NCI-H2196 (cell line): ENCODE results near the gene HSD17B7.
"Not testable (repeated sequence)": the region's sequence is repeated elsewhere in the genome, so short reads cannot be mapped to it uniquely, and the experiment has no call there.

Experiments used
- DNase-seq: peaks from one replicate; lab custom pipeline; 2025; ENCODE audit not compliant: unreplicated experiment; lab: John Stamatoyannopoulos, UW

HSD17B7 gene, protein sequence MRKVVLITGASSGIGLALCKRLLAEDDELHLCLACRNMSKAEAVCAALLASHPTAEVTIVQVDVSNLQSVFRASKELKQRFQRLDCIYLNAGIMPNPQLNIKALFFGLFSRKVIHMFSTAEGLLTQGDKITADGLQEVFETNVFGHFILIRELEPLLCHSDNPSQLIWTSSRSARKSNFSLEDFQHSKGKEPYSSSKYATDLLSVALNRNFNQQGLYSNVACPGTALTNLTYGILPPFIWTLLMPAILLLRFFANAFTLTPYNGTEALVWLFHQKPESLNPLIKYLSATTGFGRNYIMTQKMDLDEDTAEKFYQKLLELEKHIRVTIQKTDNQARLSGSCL

GRCh38 chr1:162790303-162790984, at the start of gene HSD17B7:
Gene HSD17B7, plus strand, starts transcription at chr1:162790702. Its CDS starts 99 bp downstream, at chr1:162790801.
- peak; percentile 75 for DNase-seq

DNA sequence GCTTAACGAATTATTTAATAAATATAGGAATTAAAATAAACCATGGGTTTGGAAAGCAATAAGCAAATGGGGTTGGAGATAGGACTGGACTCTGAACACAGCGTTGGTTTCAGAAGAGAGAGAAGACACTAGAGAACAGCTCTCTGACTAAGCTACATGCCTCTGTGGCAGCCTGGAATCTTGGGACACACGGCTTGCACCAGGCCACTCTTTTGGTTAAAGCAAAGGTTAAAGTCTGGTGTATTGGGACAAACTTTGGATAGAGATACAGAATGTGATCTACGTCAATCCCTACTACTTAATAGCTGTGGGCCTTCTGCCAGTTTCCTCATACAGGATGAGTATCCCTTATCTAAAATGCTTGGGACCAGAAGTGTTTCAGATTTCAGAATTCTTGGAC, 49.7 kb upstream of the HSD17B7 start:
- DNase-seq, result no peak

DNA sequence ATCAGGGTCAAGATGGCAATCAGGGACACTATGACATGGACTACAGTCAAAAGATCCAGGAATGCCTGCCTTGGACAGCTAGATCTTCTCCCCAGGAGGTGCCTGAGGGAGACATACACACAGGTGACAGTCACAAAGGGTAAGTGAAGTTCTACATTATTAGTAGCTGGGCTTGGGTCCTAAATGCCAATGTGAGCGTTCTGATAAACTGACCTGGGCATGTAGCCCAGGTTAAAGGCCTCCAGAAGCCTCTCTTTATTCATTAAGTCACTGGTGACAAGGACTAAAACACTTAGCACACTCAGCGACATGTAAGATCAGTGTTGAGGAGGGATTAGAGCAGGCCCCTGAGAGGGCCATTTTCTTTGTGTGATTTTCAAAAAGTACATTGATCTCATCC, 48.9 kb upstream of the HSD17B7 start:
- DNase-seq, result no peak

- not testable (repeated sequence) for DNase-seq
Observed at GRCh38 chr1:162746264-162746942, 44.1 kb upstream of the HSD17B7 start.

GRCh38 chr1:162753001-162753658, 37.4 kb upstream of the HSD17B7 start:
- DNase-seq, result no peak

- DNase-seq, result no peak
Observed at GRCh38 chr1:162753998-162754585, 36.4 kb upstream of the HSD17B7 start.

- no peak for DNase-seq
Observed at GRCh38 chr1:162755306-162755705, 35.2 kb upstream of the HSD17B7 start.

DNA sequence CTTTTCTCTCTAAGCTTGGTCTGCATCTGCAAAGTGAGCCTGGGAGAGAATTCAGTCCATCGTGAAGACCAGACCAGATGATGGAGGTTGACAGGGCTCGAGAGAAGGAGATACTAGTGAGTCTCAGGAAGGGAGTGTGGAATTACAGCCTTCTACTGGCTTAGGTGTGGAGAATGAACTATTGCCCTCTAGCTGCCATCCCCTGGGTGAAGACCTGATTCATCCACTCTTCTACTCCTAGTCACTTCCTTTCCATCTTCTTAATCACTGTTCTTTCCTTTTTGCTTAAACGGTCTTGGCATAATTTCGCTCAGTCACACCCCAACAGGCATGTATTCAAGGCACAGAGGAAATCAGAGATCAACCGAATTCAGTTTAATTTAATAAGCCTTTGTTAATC, 34.0 kb upstream of the HSD17B7 start:
- DNase-seq, result no peak

DNA sequence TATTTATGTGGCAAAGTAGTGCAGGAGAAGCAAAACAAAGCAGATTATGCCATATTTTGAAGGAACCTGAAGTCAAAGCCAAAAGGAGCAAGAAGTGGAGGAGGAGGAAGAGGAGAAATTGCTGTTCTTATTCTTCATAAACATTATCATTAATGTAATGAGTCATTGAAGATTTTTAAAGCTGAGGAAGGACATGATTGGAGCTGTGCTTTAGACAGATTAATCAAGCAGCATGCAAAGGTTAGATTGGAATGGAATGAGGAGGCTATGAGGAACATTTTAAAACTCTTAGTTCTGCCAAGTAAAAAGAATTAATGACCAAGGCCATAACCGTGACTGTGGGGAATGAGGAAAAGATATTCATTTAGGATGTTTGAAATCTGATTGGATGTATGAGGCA, 33.0 kb upstream of the HSD17B7 start:
- DNase-seq, result no peak

DNA sequence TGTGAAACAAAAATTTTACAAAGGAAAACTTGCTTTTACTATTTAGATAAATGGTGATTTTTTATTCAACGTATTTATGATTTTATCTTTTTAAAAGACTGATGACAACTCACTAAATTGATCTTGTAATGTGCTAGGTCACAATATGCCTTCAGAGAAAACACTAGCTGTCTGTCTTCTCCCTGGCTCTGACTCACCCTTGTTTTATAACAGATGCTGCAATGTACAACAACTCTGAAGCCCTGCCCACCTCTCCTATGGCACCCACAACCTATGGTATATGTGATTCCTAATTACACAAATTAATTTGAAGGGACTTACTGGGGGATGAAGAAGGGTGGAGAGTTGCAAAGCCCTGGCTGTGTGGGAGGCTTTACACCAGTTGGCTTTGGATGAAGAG, 24.7 kb upstream of the HSD17B7 start:
- no peak for DNase-seq

GRCh38 chr1:162772571-162773154, 17.8 kb upstream of the HSD17B7 start:
- DNase-seq, result no peak

DNA sequence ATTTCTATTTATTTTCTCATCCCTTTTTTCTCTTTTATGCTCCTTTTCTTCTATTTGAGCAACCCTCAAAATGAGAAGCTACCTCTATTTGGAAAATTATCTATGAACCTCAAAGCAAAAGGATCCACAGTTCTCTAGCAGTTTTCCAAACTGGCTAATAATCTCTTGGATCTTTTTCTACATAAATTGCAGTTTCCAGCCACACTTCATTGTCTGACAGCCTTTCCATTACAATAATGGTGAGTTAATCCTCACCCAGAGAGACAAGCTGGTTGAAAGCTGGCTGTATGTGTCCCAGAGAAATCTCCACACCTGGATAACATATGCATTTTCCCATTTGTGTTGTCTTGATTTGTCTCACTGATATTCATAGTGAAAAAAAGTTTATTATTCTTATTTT, 16.5 kb upstream of the HSD17B7 start:
- no peak for DNase-seq

DNA sequence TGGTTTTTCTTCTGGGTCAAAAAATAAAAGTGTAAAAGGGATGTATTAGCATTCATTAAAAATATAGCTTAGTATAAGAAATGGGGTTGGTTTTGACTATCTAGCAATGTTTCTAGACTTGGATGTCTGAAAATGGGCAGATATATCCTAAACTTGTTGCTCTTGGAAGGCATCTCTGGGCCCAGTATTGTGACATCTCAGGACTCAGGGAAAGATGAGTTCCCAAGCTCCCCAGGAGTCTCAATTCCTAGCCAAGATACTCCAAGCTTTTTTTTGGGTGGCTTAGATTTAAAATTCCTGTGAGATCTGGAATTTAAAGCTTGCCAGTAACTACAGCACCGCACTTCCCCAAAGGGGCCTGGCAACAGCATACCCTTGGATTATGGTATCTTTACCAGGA, 11.5 kb upstream of the HSD17B7 start:
- no peak for DNase-seq

- DNase-seq, result no peak
Observed at GRCh38 chr1:162782671-162783070, 7.8 kb upstream of the HSD17B7 start.

GRCh38 chr1:162784926-162785325, 5.6 kb upstream of the HSD17B7 start:
- not testable (repeated sequence) for DNase-seq

DNA sequence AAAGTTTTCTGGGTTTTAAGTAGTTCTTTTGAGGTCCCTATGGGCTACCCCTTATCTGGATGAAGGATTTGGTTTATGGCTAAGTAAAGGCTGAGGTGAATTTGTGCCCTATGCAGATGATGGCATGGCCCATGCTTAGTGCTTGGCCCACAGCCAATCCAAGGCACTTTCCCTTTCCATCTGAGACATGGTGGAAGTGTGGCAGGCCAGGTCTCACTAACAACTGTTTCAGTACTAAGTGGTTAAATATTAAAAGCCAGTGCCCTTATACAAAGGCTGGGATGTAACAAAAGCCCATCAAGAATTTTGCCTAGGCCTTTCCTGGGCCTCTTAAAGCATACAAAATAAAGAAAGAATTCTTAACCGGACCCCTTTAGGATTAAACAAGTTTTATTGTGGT, 1.7 kb upstream of the HSD17B7 start:
- not testable (repeated sequence) for DNase-seq

DNA sequence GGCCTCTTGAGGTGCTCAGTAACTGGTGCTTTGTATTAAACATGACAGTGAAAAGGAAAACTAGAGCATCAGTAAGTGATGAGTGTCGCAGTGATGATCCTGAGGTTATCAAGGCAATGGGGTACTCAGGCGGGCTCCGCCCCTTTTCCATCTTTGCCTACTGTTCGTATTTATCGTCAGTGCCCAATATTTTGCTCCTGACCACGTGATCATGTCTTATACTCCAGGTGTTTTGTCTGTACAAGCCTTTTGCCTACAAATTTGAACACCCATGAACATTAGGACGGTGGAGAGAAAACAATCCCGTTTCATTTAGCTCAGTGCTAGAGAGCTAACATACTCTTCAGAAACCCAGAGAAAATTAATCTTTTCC, 469 bp downstream of the HSD17B7 start:
- DNase-seq, result peak; percentile 12

- not testable (repeated sequence) for DNase-seq
Observed at GRCh38 chr1:162794284-162794683, 3.8 kb downstream of the HSD17B7 start.

DNA sequence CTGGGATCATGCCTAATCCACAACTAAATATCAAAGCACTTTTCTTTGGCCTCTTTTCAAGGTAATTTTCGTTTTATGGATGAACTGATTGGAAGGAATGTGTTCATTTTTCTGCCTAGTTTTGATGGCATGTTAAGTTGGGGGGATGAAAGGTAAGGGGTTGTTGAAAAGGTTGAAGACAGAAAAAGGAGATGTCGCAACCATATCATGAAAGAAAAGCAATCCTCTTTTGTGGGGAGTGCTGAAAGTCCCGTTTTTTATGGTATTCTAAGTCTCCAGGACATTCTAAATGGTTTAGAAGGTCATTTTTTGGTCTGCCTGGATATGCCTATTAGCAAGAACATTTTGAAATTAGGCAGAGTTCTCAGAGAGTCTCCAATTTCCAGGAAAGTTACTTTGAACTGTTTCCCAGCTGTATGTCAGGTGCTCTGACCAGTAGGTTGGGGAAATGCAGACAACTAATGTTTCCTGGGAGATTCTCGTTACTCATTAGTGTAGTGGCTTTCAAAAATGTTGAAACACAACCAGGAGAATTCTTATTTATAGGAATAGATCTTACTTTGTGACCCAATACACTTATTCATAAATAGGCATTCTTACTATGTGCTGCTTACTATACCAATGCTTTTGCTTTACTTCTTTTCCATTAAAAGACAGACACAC, 6.2 kb downstream of the HSD17B7 start:
- not testable (repeated sequence) for DNase-seq
